Duodenal mucosa (tissue), 2 donors: Measurements from ENCODE around the gene GRIN3A.
A peak's percentile ranks its signal among the peaks of the same experiment; 100 is the strongest.

Experiments
- H3K27ac ChIP-seq: one replicate; pipeline ENCODE4 v1.7.0; 2013; ENCODE audit warnings: low read depth, low read length
- H3K27me3 ChIP-seq, 2 donors: one replicate each; pipeline ENCODE4 v1.7.0; 2013; ENCODE audit warnings: low read length in 2 of 2, control low read depth in 1 of 2; ENCODE audit not compliant: insufficient read depth in 2 of 2, control insufficient read depth in 1 of 2
- H3K36me3 ChIP-seq, 2 donors: one replicate each; pipeline ENCODE4 v1.7.0; 2013; ENCODE audit warnings: low read length in 2 of 2, control low read depth in 1 of 2; ENCODE audit not compliant: insufficient read depth in 2 of 2, control insufficient read depth in 1 of 2
- H3K4me1 ChIP-seq, 2 donors: one replicate each; pipeline ENCODE4 v1.7.0; 2013; ENCODE audit warnings: low read length in 2 of 2, control low read depth in 1 of 2; ENCODE audit not compliant: insufficient read depth in 2 of 2, control insufficient read depth in 1 of 2
- H3K4me3 ChIP-seq, 2 donors: one replicate each; pipeline ENCODE4 v1.7.0; 2013; ENCODE audit warnings: low read length in 2 of 2, low read depth in 1 of 2
- H3K9ac ChIP-seq, 2 donors: one replicate each; pipeline ENCODE4 v1.7.0; 2013; ENCODE audit warnings: low read length in 2 of 2, low read depth in 1 of 2
- H3K9me3 ChIP-seq, 2 donors: one replicate each; pipeline ENCODE4 v1.7.0; 2013; ENCODE audit warnings: low read length in 2 of 2, control low read depth in 1 of 2; ENCODE audit not compliant: control insufficient read depth in 1 of 2

The GRIN3A gene

DNA sequence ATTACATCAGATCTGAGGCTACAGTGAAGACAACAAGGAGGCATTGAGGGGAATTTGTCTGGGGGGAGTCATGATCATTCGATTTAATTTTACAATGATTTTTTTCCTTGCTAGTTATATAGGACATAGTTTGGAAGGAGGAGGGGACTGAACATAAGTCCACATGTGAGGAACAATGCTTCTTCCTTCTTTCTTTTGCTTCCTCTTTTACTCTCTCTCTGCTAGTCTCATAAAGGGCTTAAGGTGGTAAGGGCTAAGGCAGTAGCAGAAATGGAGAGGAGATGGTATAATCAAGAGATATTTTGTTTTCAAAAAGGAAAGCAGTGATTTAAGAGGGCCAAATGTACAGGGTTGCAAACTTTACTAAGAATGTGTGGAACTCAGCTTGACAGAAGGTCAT lies 64.3 kb downstream of the GRIN3A start:
- Histone ChIP-seq H3K4me1 (peaks cover 0 to 13% of the 10 kb centered on the region in 2 donors), H3K9ac (no peak overlapping the region), H3K27me3 (no peaks in the 10 kb centered on the region), H3K4me3 (peak overlapping the region in 1 of 2 donors; percentile 2), H3K9me3 (no peaks in the 10 kb centered on the region), H3K27ac (no peak overlapping the region), H3K36me3 (no peaks in the 10 kb centered on the region)

GRCh38 chr9:101673642-101674041 lies 64.8 kb downstream of the GRIN3A start:
- H3K4me1 ChIP-seq = peaks cover 0 to 13% of the 10 kb centered on the region in 2 donors
- H3K36me3 ChIP-seq = no peaks in the 10 kb centered on the region
- H3K9ac ChIP-seq = no peak overlapping the region
- H3K27me3 ChIP-seq = no peaks in the 10 kb centered on the region
- H3K9me3 ChIP-seq = no peaks in the 10 kb centered on the region
- peak overlapping the region in 1 of 2 donors; percentile 2 for H3K4me3 ChIP-seq
- H3K27ac ChIP-seq = no peak overlapping the region

GRCh38 chr9:101671567-101671966 lies 66.9 kb downstream of the GRIN3A start:
- no peak overlapping the region for H3K4me3 ChIP-seq
- H3K9me3 ChIP-seq = no peaks in the 10 kb centered on the region

DNA sequence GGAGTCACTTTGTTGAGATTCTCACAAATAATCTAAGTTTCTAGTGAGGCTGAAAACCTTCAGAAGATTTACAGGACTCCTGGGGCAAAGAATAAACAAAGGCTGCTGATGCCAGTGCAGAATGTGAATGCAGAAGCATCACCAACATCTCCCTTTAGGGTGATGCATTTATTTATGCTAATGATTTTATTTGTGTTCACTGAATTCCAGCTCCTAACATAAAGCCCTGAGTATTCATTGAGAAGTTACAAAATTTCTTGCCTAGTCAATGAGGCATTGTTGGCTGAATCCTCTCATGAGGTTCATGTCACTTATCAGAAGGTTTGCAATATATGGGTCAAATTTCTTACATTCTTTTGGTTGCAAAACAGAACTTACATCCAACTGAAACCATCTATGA lies 70.0 kb downstream of the GRIN3A start:
- no peak overlapping the region for H3K9ac ChIP-seq

More at GRCh38 chr9:101671567-101671966, 66.9 kb downstream of the GRIN3A start:
- Histone ChIP-seq H3K36me3 (no peaks in the 10 kb centered on the region), H3K4me1 (peaks cover 0 to 13% of the 10 kb centered on the region in 2 donors), H3K27me3 (no peaks in the 10 kb centered on the region), H3K9ac (no peak overlapping the region), H3K27ac (no peak overlapping the region)

DNA sequence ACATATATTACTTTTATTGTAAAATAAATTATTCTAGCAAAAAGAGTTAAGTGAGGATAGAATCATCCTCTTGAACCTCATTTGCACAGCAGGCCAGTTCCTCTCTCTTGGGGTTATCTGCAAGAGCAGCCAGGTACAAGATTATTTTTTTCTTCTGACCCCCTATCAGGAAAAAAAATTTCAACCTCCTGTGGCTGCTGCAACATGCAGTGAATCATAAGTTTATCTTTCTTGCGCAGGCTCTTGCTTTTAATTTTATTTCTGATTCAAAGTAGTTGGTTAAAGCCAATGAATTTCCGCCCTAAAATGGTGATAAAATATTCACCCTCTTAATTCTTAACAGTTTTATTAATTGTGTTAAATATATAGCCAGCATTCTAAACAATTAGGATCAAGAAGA lies 74.0 kb downstream of the GRIN3A start:
- no peak overlapping the region for H3K9ac ChIP-seq
- no peaks in the 10 kb centered on the region for H3K27me3 ChIP-seq
- H3K27ac ChIP-seq = no peak overlapping the region
- H3K4me1 ChIP-seq = peaks cover 0 to 4% of the 10 kb centered on the region in 2 donors
- H3K4me3 ChIP-seq = no peak overlapping the region
- H3K36me3 ChIP-seq = no peaks in the 10 kb centered on the region
- H3K9me3 ChIP-seq = no peaks in the 10 kb centered on the region

More for the DNA sequence above, 70.0 kb downstream of the GRIN3A start:
- Histone ChIP-seq H3K4me3 (no peak overlapping the region), H3K9me3 (no peaks in the 10 kb centered on the region), H3K4me1 (no peaks in the 10 kb centered on the region), H3K27me3 (no peaks in the 10 kb centered on the region), H3K36me3 (no peaks in the 10 kb centered on the region), H3K27ac (no peak overlapping the region)

DNA sequence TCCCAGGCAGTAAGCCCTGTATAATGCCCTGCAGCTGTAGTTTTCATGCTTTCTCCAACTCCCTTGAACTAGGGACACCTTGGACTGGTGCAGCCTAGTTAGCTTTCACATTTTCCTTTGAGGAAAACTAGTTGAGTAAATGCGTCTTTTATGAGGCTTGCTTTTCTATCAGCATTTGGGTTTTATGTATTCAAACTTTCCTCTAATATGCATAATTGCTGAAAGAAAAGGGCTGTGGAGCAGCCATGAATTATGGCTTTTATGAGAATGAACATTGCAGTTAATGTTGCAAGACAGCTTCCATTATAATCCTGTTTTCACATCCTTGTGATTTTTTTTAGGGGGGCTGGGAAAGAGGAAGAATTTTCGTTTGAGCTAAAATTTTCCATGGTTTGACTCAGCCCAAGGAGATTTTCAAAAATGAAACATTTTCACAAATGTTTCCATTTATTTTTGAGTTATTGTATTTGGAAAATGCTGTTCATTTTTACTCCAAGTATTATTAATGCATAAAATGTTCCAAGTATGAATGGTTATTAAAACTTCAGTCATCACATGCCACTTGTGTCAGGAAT lies 85.8 kb downstream of the GRIN3A start:
- H3K36me3 ChIP-seq = no peaks in the 10 kb centered on the region
- no peak overlapping the region for H3K27ac ChIP-seq
- H3K9me3 ChIP-seq = no peaks in the 10 kb centered on the region

DNA sequence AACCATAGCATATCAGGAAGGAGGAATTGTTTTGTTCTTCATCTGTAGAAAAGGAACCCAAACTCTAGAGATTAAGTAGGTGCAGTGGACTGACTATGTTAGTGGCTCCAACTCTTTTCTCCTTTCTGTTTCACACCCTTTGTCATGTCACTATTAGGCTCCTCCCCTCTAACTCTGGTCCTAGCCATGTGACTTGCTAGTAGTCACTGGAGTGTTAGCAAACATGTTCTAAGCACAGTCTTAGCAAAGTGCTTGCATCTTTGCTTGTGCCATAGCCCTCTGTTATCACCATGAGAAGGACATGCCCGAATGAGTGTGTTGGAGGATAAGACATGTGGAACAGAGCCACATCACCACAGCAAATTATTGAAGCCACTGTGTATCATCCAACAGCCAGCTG lies 88.3 kb downstream of the GRIN3A start:
- H3K9me3 ChIP-seq = no peaks in the 10 kb centered on the region
- no peaks in the 10 kb centered on the region for H3K36me3 ChIP-seq
- no peak overlapping the region for H3K27ac ChIP-seq
- no peaks in the 10 kb centered on the region for H3K27me3 ChIP-seq
- H3K4me3 ChIP-seq = no peak overlapping the region
- H3K9ac ChIP-seq = no peak overlapping the region
- H3K4me1 ChIP-seq = no peaks in the 10 kb centered on the region

More for the DNA sequence above, 85.8 kb downstream of the GRIN3A start:
- Histone ChIP-seq H3K4me3 (no peak overlapping the region), H3K27me3 (no peaks in the 10 kb centered on the region), H3K4me1 (no peaks in the 10 kb centered on the region), H3K9ac (no peak overlapping the region)

DNA sequence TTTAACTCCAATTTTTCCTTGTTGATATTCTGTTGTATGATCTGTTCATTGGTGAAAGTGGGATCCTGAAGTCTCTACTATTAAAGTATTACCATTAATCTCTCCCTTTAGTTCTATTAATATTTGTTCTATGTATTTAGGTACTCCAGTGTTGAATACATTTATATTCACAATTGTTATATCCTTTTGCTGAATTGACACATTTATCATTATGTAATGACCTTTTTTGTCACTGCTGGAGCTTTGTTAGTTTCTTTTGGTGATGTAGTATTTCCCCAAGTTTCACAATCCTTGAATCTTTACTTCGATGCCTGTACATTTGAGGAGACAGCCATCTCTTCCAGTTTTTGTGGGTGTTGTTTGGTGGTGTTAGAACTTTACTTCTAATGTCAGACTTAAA lies 90.0 kb downstream of the GRIN3A start:
- H3K27ac ChIP-seq = no peak overlapping the region
- no peak overlapping the region for H3K4me3 ChIP-seq
- H3K27me3 ChIP-seq = no peaks in the 10 kb centered on the region
- no peaks in the 10 kb centered on the region for H3K4me1 ChIP-seq
- no peak overlapping the region for H3K9ac ChIP-seq
- no peaks in the 10 kb centered on the region for H3K9me3 ChIP-seq
- no peaks in the 10 kb centered on the region for H3K36me3 ChIP-seq

- Histone ChIP-seq H3K27ac (no peak overlapping the region), H3K4me1 (peaks cover 0 to 16% of the 10 kb centered on the region in 2 donors)
These were observed 98.4 kb downstream of the GRIN3A start for GRCh38 chr9:101639785-101640665.

DNA sequence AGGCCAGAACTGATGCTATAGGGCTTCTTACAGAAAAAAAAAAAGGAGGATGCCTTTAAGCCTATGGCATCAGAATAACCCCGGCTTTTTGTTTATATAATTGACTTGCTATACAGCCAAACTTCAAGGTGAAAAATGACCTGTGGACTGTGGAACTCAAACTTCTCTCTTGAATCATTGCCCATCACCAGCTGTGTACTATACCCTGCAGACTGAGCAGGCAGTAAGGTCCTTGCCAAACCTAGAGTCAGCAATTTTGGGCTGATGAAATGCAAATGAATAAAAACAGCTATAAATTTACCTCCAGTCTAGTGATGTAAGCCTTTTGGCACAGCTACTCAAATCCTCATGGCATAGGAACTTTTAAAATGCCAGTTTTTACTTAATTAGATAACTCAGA lies 99.1 kb downstream of the GRIN3A start:
- no peaks in the 10 kb centered on the region for H3K36me3 ChIP-seq
- H3K4me1 ChIP-seq = peaks cover 0 to 16% of the 10 kb centered on the region in 2 donors
- H3K27me3 ChIP-seq = no peaks in the 10 kb centered on the region
- peaks cover 0 to 3% of the 10 kb centered on the region in 2 donors for H3K9me3 ChIP-seq
- no peak overlapping the region for H3K27ac ChIP-seq
- no peak overlapping the region for H3K9ac ChIP-seq
- H3K4me3 ChIP-seq = no peak overlapping the region

More at GRCh38 chr9:101639785-101640665, 98.4 kb downstream of the GRIN3A start:
- H3K4me3 ChIP-seq = no peak overlapping the region
- no peak overlapping the region for H3K9ac ChIP-seq
- H3K36me3 ChIP-seq = no peaks in the 10 kb centered on the region
- no peaks in the 10 kb centered on the region for H3K27me3 ChIP-seq
- peaks cover 0 to 3% of the 10 kb centered on the region in 2 donors for H3K9me3 ChIP-seq
